ENCODE measurements around the gene COMP.

COMP gene

GRCh38 chr19:18794692-18795091 is 3.6 kb upstream of the COMP start:
- Histone ChIP-seq H3K4me1 (peaks cover 11% of the 10 kb centered on the region), H3K4me3 (no peak overlapping the region), H3K9ac (no peak overlapping the region), H3K36me3 (no peaks in the 10 kb centered on the region), H3K9me3 (no peaks in the 10 kb centered on the region), H4K20me1 (peaks cover 48% of the 10 kb centered on the region), H3K27me3 (peaks cover 99% of the 10 kb centered on the region), H3K4me2 (no peak overlapping the region), H3K27ac (no peak overlapping the region)
- TF ChIP-seq Cebpa-rat (IDR thresholded peaks at IDR 0.05), result no peak

- peaks cover 18% of the 10 kb centered on the region for H3K4me1 ChIP-seq
- no peak overlapping the region for H3K4me3 ChIP-seq
- TF ChIP-seq Cebpa-rat (IDR thresholded peaks at IDR 0.05), result no peak
- peaks cover 100% of the 10 kb centered on the region for H3K27me3 ChIP-seq
- H3K9me3 ChIP-seq, result no peaks in the 10 kb centered on the region
- no peak overlapping the region for H3K27ac ChIP-seq
- H3K36me3 ChIP-seq, result no peaks in the 10 kb centered on the region
- no peak overlapping the region for H3K4me2 ChIP-seq
- no peak overlapping the region for H3K9ac ChIP-seq
- peaks cover 55% of the 10 kb centered on the region for H4K20me1 ChIP-seq
Measured at GRCh38 chr19:18794029-18794313, 2.9 kb upstream of the COMP start.

GRCh38 chr19:18793144-18794028 is 2.3 kb upstream of the COMP start:
- TF ChIP-seq Cebpa-rat (IDR thresholded peaks at IDR 0.05), result no peak

GRCh38 chr19:18792661-18793060 is 1.6 kb upstream of the COMP start:
- H3K27ac ChIP-seq, result no peak overlapping the region
- no peak for TF ChIP-seq Cebpa-rat (IDR thresholded peaks at IDR 0.05)
- H3K36me3 ChIP-seq, result no peaks in the 10 kb centered on the region
- no peak overlapping the region for H3K4me3 ChIP-seq
- peaks cover 24% of the 10 kb centered on the region for H3K4me1 ChIP-seq
- peaks cover 100% of the 10 kb centered on the region for H3K27me3 ChIP-seq
- peaks cover 62% of the 10 kb centered on the region for H4K20me1 ChIP-seq
- peaks cover 1% of the 10 kb centered on the region; the same call in 1 of the 2 replicates for H3K9me3 ChIP-seq
- H3K9ac ChIP-seq, result no peak overlapping the region
- H3K4me2 ChIP-seq, result no peak overlapping the region

More at GRCh38 chr19:18793144-18794028, 2.3 kb upstream of the COMP start:
- H3K27ac ChIP-seq, result no peak overlapping the region
- H3K9me3 ChIP-seq, result no peaks in the 10 kb centered on the region
- H3K36me3 ChIP-seq, result no peaks in the 10 kb centered on the region
- H3K9ac ChIP-seq, result no peak overlapping the region
- H3K4me1 ChIP-seq, result peaks cover 24% of the 10 kb centered on the region
- H3K4me3 ChIP-seq, result no peak overlapping the region
- H4K20me1 ChIP-seq, result peaks cover 61% of the 10 kb centered on the region
- peaks cover 100% of the 10 kb centered on the region for H3K27me3 ChIP-seq
- H3K4me2 ChIP-seq, result no peak overlapping the region

- H3K4me3 ChIP-seq, result no peak overlapping the region
- TF ChIP-seq Cebpa-rat (IDR thresholded peaks at IDR 0.05), result no peak
- peaks cover 24% of the 10 kb centered on the region for H3K4me1 ChIP-seq
- H3K36me3 ChIP-seq, result no peaks in the 10 kb centered on the region
- H3K9ac ChIP-seq, result no peak overlapping the region
- peaks cover 4% of the 10 kb centered on the region; the same call in 1 of the 2 replicates for H3K9me3 ChIP-seq
- H3K4me2 ChIP-seq, result peak overlapping the region; percentile 87; the same call in 1 of the 2 replicates
- H3K27ac ChIP-seq, result no peak overlapping the region
- H4K20me1 ChIP-seq, result peaks cover 69% of the 10 kb centered on the region
- H3K27me3 ChIP-seq, result peaks cover 100% of the 10 kb centered on the region
Measured at GRCh38 chr19:18791315-18791678, 192 bp upstream of the COMP start.

GRCh38 chr19:18789883-18790565 is 1.1 kb downstream of the COMP start:
- no peaks in the 10 kb centered on the region for H3K36me3 ChIP-seq
- H3K27ac ChIP-seq, result no peak overlapping the region
- peaks cover 66% of the 10 kb centered on the region for H4K20me1 ChIP-seq
- TF ChIP-seq Cebpa-rat (IDR thresholded peaks at IDR 0.05), result no peak
- peak overlapping the region; percentile 60 for H3K4me3 ChIP-seq
- H3K9ac ChIP-seq, result no peak overlapping the region
- peaks cover 4% of the 10 kb centered on the region; the same call in 1 of the 2 replicates for H3K9me3 ChIP-seq
- H3K27me3 ChIP-seq, result peaks cover 96% of the 10 kb centered on the region
- H3K4me2 ChIP-seq, result peak overlapping the region; percentile 87
- peaks cover 29% of the 10 kb centered on the region for H3K4me1 ChIP-seq

GRCh38 chr19:18789422-18789869 is 1.7 kb downstream of the COMP start:
- Histone ChIP-seq H3K4me1 (peaks cover 34% of the 10 kb centered on the region), H3K27me3 (peaks cover 95% of the 10 kb centered on the region), H3K9ac (no peak overlapping the region), H3K4me2 (peak overlapping the region; percentile 87), H3K27ac (no peak overlapping the region), H3K9me3 (peaks cover 4% of the 10 kb centered on the region; the same call in 1 of the 2 replicates), H3K36me3 (no peaks in the 10 kb centered on the region), H3K4me3 (peak overlapping the region; percentile 60), H4K20me1 (peaks cover 70% of the 10 kb centered on the region)
- no peak for TF ChIP-seq Cebpa-rat (IDR thresholded peaks at IDR 0.05)

GRCh38 chr19:18788529-18789421 is 2.3 kb downstream of the COMP start:
- H3K4me2 ChIP-seq, result peak overlapping the region; percentile 87
- H3K27me3 ChIP-seq, result peaks cover 95% of the 10 kb centered on the region
- peaks cover 75% of the 10 kb centered on the region for H4K20me1 ChIP-seq
- no peak overlapping the region for H3K27ac ChIP-seq
- no peak overlapping the region for H3K9ac ChIP-seq
- H3K9me3 ChIP-seq, result peaks cover 4% of the 10 kb centered on the region; the same call in 1 of the 2 replicates
- no peak for TF ChIP-seq Cebpa-rat (IDR thresholded peaks at IDR 0.05)
- H3K4me1 ChIP-seq, result peaks cover 38% of the 10 kb centered on the region
- H3K4me3 ChIP-seq, result peak overlapping the region; percentile 60; the same call in 1 of the 2 replicates
- no peaks in the 10 kb centered on the region for H3K36me3 ChIP-seq
